Transverse colon (tissue), 4 donors: ENCODE results near the gene RRP1B.

Source experiments
- CTCF ChIP-seq, 5 experiments: fragments of 200-600 bp in 3 of 5; fragments of 450-650 bp in 2 of 5; sonication (generic) in 3 of 5; IDR thresholded peaks; 1 replicate in 2 of 5; 2 replicates in 3 of 5; pipeline ENCODE4 v1.5.1; 2016 to 2017; ENCODE audit warnings: antibody characterized with exemption in 5 of 5, inconsistent platforms in 3 of 5, mild to moderate bottlenecking in 2 of 5, moderate library complexity in 1 of 5
- EP300 ChIP-seq: sonication (generic); formaldehyde crosslinking; IDR thresholded peaks from one replicate; pipeline ENCODE4 v1.6.1; 2017; ENCODE audit warnings: antibody characterized with exemption, low read depth
- POLR2A ChIP-seq: fragments of 450-650 bp; IDR thresholded peaks from one replicate; pipeline ENCODE4 v1.6.1; 2016; ENCODE audit warnings: antibody characterized with exemption, mild to moderate bottlenecking, moderate library complexity
- POLR2AphosphoS5 ChIP-seq, 3 donors: sonication (generic); formaldehyde crosslinking; IDR thresholded peaks; one replicate each; pipeline ENCODE4 v1.6.1; 2016; ENCODE audit warnings: antibody characterized with exemption in 3 of 3

GRCh38 chr21:43692949-43693348 lies 33.6 kb downstream of the RRP1B start:
- TF ChIP-seq POLR2A (no peak), CTCF (IDR thresholded peaks at IDR 0.05) (no peak), POLR2AphosphoS5 (IDR thresholded peaks at IDR 0.05) (no peak), EP300 (no peak)
